22Rv1 (cell line): ENCODE measurements around the gene TRAF3IP3.

ENCODE experiments used
- CTCF ChIP-seq: fragments of 450-650 bp; IDR thresholded peaks from 2 replicates; pipeline ENCODE4 v1.5.1; 2017; ENCODE audit warnings: mild to moderate bottlenecking
- ZFX ChIP-seq: fragments of 450-650 bp; IDR thresholded peaks from 2 replicates; pipeline ENCODE4 v1.6.1; 2017; ENCODE audit warnings: antibody characterized with exemption, borderline replicate concordance

DNA sequence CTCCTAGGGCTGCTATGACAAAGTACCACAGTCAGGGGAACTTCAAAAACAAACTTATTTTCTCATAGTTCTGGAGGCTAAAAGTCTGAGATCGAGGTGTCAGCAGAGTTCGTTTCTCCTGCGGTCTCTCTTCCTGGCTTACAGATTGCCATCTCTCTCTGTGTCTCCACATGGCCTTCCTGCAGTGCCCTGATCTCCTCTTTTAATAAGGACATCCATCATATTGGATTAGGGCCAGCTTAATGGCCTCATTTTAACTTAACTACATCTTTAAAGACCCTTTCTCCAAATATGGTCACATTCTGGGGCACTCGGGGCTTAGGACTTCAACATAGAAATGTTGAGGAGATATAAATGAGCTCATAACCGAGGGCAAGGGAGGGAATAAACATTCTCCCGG lies 16.3 kb downstream of the TRAF3IP3 start:
- TF ChIP-seq CTCF: no peak
- no peak for TF ChIP-seq ZFX
